GM12878 (cell line): Measurements from ENCODE around the gene TMCC2. TPM values are rescaled to one million over a fixed set of nuclear protein-coding genes. Genes with fewer than 3 reads are reported as not detected.

ENCODE experiments used
- ATAC-seq: fragments of 200-7000 bp; cut with Tn5 transposase; 3 replicates; pipeline ENCODE4 v1.9.1; 2020; ENCODE audit warnings: mild to moderate bottlenecking, moderate library complexity
- BruUV-seq: library from RNA; stranded (reverse); fragments of 400-500 nt; replicated peaks from 2 replicates; lab custom pipeline; 2021; lab: Mats Ljungman, UMichigan
- CTCF ChIA-PET: fragments of 300-600 bp; sonication (Branson Sonifier 250); formaldehyde crosslinking; extraction: SDS; loops from one replicate; lab custom pipeline; 2021; ENCODE audit warnings: inconsistent platforms; lab: Yijun Ruan, JAX
- POLR2A ChIA-PET: fragments of 350-600 bp; formaldehyde crosslinking; extraction: SDS; loops from one replicate; lab custom pipeline; 2021; ENCODE audit warnings: inconsistent platforms; lab: Charles Lee
- RAD21 ChIA-PET: fragments of 300-600 bp; sonication (Branson Sonifier 250); formaldehyde crosslinking; loops from one replicate; lab custom pipeline; 2023; ENCODE audit warnings: antibody characterized with exemption; ENCODE audit not compliant: unreplicated experiment; lab: Charles Lee
- SMC1A ChIA-PET: fragments of 300-600 bp; sonication (Branson Sonifier 250); formaldehyde crosslinking; loops from one replicate; lab custom pipeline; 2023; ENCODE audit not compliant: unreplicated experiment, uncharacterized antibody; lab: Charles Lee
- DNase-seq: peaks from one replicate; pipeline ENCODE4 v3.0.0-alpha.2; 2011; ENCODE audit warnings: low read depth, low spot score
- FAIRE-seq: peaks from 3 replicates; lab custom pipeline; 2011; peaks lifted over from hg19 to GRCh38; lab: Jason Lieb, UNC
- H2AFZ ChIP-seq: 2 replicates; pipeline ENCODE4 v1.6.0; 2011; ENCODE audit warnings: low read depth, low read length, control low read depth; ENCODE audit not compliant: control insufficient read depth
- H3K27ac ChIP-seq: 2 replicates; pipeline ENCODE4 v1.5.1; 2011; ENCODE audit warnings: control low read depth; ENCODE audit not compliant: control insufficient read depth, insufficient read depth
- H3K27me3 ChIP-seq, 2 experiments: replicated peaks in 1 of 2; 2 replicates each; pipeline versions ENCODE4 v1.6.0 to v1.6.1; 2011; ENCODE audit warnings: low read length in 1 of 2; ENCODE audit not compliant: control insufficient read depth in 2 of 2, insufficient read depth in 2 of 2
- H3K36me3 ChIP-seq, 2 experiments: 2 replicates each; pipeline ENCODE4 v1.5.1; 2011; ENCODE audit warnings: low read length in 1 of 2; ENCODE audit not compliant: control insufficient read depth in 2 of 2, insufficient read depth in 2 of 2
- H3K4me1 ChIP-seq: 2 replicates; pipeline ENCODE4 v1.6.1; 2011; ENCODE audit warnings: mild to moderate bottlenecking, low read length, moderate library complexity, mixed read lengths; ENCODE audit not compliant: control insufficient read depth, insufficient read depth
- H3K4me2 ChIP-seq: 2 replicates; pipeline ENCODE4 v1.6.0; 2011; ENCODE audit warnings: control low read depth; ENCODE audit not compliant: control insufficient read depth, insufficient read depth
- H3K4me3 ChIP-seq: fragments of 200-600 bp; sonication (generic); 2 replicates; pipeline ENCODE4 v1.5.1; 2016
- H3K79me2 ChIP-seq: 2 replicates; pipeline ENCODE4 v1.6.0; 2011; ENCODE audit warnings: low read length; ENCODE audit not compliant: control insufficient read depth, insufficient read depth
- H3K9ac ChIP-seq: 2 replicates; pipeline ENCODE4 v1.8.0; 2011; ENCODE audit warnings: low read length, control low read depth, mixed read lengths; ENCODE audit not compliant: control insufficient read depth, insufficient read depth
- H3K9me3 ChIP-seq: replicated peaks from 3 replicates; pipeline ENCODE4 v1.5.1; 2011; ENCODE audit warnings: mild to moderate bottlenecking, low read length; ENCODE audit not compliant: control insufficient read depth, insufficient read depth
- H4K20me1 ChIP-seq: 2 replicates; pipeline ENCODE4 v1.6.0; 2011; ENCODE audit not compliant: control insufficient read depth, insufficient read depth
- CBFB ChIP-seq: IDR thresholded peaks from 2 replicates; pipeline ENCODE4 v1.6.1; 2016; ENCODE audit warnings: antibody characterized with exemption, low read depth
- DPF2 ChIP-seq: fragments of 450-650 bp; IDR thresholded peaks from 2 replicates; pipeline ENCODE4 v1.6.1; 2017; ENCODE audit warnings: mild to moderate bottlenecking
- EED ChIP-seq: sonication (generic); IDR thresholded peaks from 2 replicates; pipeline ENCODE4 v1.6.1; 2016; ENCODE audit warnings: antibody characterized with exemption, low read depth
- ESRRA ChIP-seq: IDR thresholded peaks from 2 replicates; pipeline ENCODE4 v1.6.1; 2012; ENCODE audit warnings: mild to moderate bottlenecking, low read length, improper control_type of control experiment
- EZH2 ChIP-seq: IDR thresholded peaks from 2 replicates; pipeline ENCODE4 v1.6.1; 2012; ENCODE audit warnings: low read depth, mild to moderate bottlenecking, control low read depth, inconsistent platforms, low read length, borderline replicate concordance; ENCODE audit not compliant: control insufficient read depth
- FOS ChIP-seq: IDR thresholded peaks from 3 replicates; pipeline ENCODE4 v1.6.1; 2011; ENCODE audit warnings: borderline replicate concordance; ENCODE audit not compliant: insufficient read length; ENCODE audit errors: extremely low read depth
- HCFC1 ChIP-seq: fragments of 150-350 bp; IDR thresholded peaks from 2 replicates; pipeline ENCODE4 v1.6.1; 2014; ENCODE audit warnings: low read length
- HSF1 ChIP-seq: fragments of 150-350 bp; IDR thresholded peaks from 2 replicates; pipeline ENCODE4 v1.6.1; 2014; ENCODE audit warnings: mild to moderate bottlenecking, low read depth, low read length
- MEF2A ChIP-seq: IDR thresholded peaks from 2 replicates; pipeline ENCODE4 v1.6.1; 2011; ENCODE audit warnings: low read depth, mild to moderate bottlenecking, low read length, moderate library complexity; ENCODE audit not compliant: insufficient read depth
- NBN ChIP-seq: fragments of 450-650 bp; IDR thresholded peaks from 2 replicates; pipeline ENCODE4 v1.6.1; 2016
- RBBP5 ChIP-seq: fragments of 200-600 bp; sonication (generic); conservative IDR thresholded peaks from 2 replicates; pipeline ENCODE4 v1.6.1; 2016
- RCOR1 ChIP-seq: conservative IDR thresholded peaks from 2 replicates; pipeline ENCODE4 v1.6.1; 2012; ENCODE audit warnings: low read depth, low read length, improper control_type of control experiment
- SMARCA5 ChIP-seq: fragments of 450-650 bp; IDR thresholded peaks from 2 replicates; pipeline ENCODE4 v1.6.1; 2017; ENCODE audit warnings: mild to moderate bottlenecking
- SMC3 ChIP-seq: IDR thresholded peaks from 2 replicates; pipeline ENCODE4 v1.6.1; 2011; ENCODE audit warnings: low read length, improper control_type of control experiment, borderline replicate concordance
- SP1 ChIP-seq: IDR thresholded peaks from one replicate; pipeline ENCODE4 v1.6.1; 2011; ENCODE audit warnings: low read depth, low read length
- TARDBP ChIP-seq: IDR thresholded peaks from 2 replicates; pipeline ENCODE4 v1.6.1; 2016; ENCODE audit warnings: borderline replicate concordance
- TCF3 ChIP-seq: IDR thresholded peaks from 2 replicates; pipeline ENCODE4 v1.6.1; 2012; ENCODE audit warnings: low read depth, mild to moderate bottlenecking, low read length, borderline replicate concordance; ENCODE audit not compliant: insufficient read depth
- YY1 ChIP-seq: IDR thresholded peaks from 2 replicates; pipeline ENCODE4 v1.6.1; 2011; ENCODE audit warnings: low read depth, mild to moderate bottlenecking, low read length
- ZNF24 ChIP-seq: fragments of 450-650 bp; IDR thresholded peaks from 2 replicates; pipeline ENCODE4 v1.6.1; 2017; ENCODE audit warnings: antibody characterized with exemption, mild to moderate bottlenecking
- ZSCAN29 ChIP-seq: fragments of 450-650 bp; IDR thresholded peaks from 2 replicates; pipeline ENCODE4 v1.6.1; 2017; ENCODE audit warnings: mild to moderate bottlenecking, moderate library complexity
- WGBS: methylation state at CpG from one replicate; pipeline ENCODE4 v1.1.6; 2016; ENCODE audit warnings: low lambda C conversion rate; ENCODE audit not compliant: insufficient replicate concordance, insufficient coverage; ENCODE audit errors: missing lambda C conversion rate; 5-methylcytosine and 5-hydroxymethylcytosine counted together
- in situ Hi-C: fragments of 300-500 bp; cut with MboI; formaldehyde crosslinking; loops from 9 replicates; pipeline ENCODE4 v1.14.3; 2018; ENCODE audit warnings: mixed read lengths
- intact Hi-C: fragments of 100-400 bp; cut with micrococcal nuclease; formaldehyde crosslinking; loops from one replicate; pipeline ENCODE4 v1.14.2; 2022; ENCODE audit not compliant: unreplicated experiment
- polyA plus RNA-seq, 11 experiments: library from polyadenylated mRNA; depleted of rRNA in 4 of 11; unstranded in 6 of 11; stranded (reverse) in 5 of 11; fragments of >200 nt; fragmentation: Nextera tagmentation in 4 of 11; fragmentation: Illumina TruSeq in 1 of 11; extraction: Ambion mirVana in 4 of 11; extraction: Trizol in 1 of 11; gene quantifications; 1 replicate in 1 of 11; 2 replicates in 10 of 11; pipeline versions ENCODE4 v1.2.1 to v1.2.3, GENCODE V29; 2011 to 2016; ENCODE audit warnings: inconsistent platforms in 2 of 11, missing spikeins in 2 of 11, low read depth in 1 of 11
- total RNA-seq, 4 experiments: library from RNA; depleted of rRNA in 3 of 4; stranded (reverse); fragments of >200 nt in 3 of 4; fragmentation: Illumina TruSeq in 1 of 4; extraction: Trizol in 1 of 4; gene quantifications; 2 replicates each; pipeline versions ENCODE4 v1.2.1 to v1.2.3, GENCODE V29; 2013 to 2021
- TF ChIP-seq, protein P1 (sequence below): IDR thresholded peaks from 2 replicates; pipeline ENCODE4 v1.6.1; 2011; ENCODE audit warnings: low read depth, low read length, improper control_type of control experiment, borderline replicate concordance
- TF ChIP-seq, protein P2 (sequence below): IDR thresholded peaks from 2 replicates; pipeline ENCODE4 v1.6.1; 2012; ENCODE audit warnings: low read depth, low read length, improper control_type of control experiment

The TMCC2 gene
- total and polyA plus RNA-seq, 10 of the 15 experiments (the other 5 are each of a cell fraction or from before 2014, with no cell fraction given): 0.06 to 2.3 (median 0.76) TPM

GRCh38 chr1:205188098-205188497 is 39.6 kb upstream of the TMCC2 start (continued):
- no peak for TF ChIP-seq RBBP5
- no peak for TF ChIP-seq DPF2
- no peak for TF ChIP-seq EED
- TF ChIP-seq ZSCAN29: no peak

DNA sequence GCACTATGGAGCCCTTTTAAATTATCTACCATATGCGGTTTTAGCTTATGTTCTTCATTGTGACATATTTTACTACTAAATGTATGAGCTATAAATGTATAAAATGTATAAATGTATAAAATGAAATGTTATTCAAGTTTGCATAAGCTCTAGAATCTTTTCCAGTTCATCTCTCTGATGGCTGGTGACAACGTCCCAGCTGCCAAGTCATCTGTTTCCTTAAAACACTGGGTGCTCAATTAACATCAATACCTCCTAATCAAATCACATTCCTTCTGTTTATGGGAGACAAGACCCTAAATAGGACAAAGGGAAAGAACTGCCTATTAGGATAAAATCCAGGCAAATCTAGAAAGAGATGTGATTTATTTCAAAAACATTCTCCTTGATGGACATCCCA is 39.1 kb upstream of the TMCC2 start:
- Histone ChIP-seq H4K20me1 (no peaks in the 10 kb centered on the region), H2AFZ (no peak overlapping the region), H3K27me3 (no peaks in the 10 kb centered on the region), H3K4me2 (no peak overlapping the region), H3K9ac (no peak overlapping the region), H3K9me3 (no peaks in the 10 kb centered on the region), H3K36me3 (no peaks in the 10 kb centered on the region), H3K27ac (no peak overlapping the region), H3K79me2 (no peaks in the 10 kb centered on the region), H3K4me3 (no peak overlapping the region), H3K4me1 (no peaks in the 10 kb centered on the region)
- FAIRE-seq: no peak
- DNase-seq: no peak
- intact Hi-C loops: no loop called here
- 98% methylated on average over 2 of the region's 2 CpGs for WGBS
- in situ Hi-C loops: no loop called here
- SMC1A ChIA-PET: interaction anchor here (1.4 to 1.6 kb wide), 2 partner anchors 11 to 41 kb away, joined by 4 to 6 read pairs; no protein-coding TSS in a partner anchor
- ATAC-seq: no peak
- RAD21 ChIA-PET: interaction anchor here (1.1 kb wide), 1 partner anchor 72 kb away, joined by 3 read pairs; no protein-coding TSS in a partner anchor
- no TSS peak for BruUV-seq
- CTCF ChIA-PET: interaction anchor here (1.4 to 2.5 kb wide), 2 partner anchors 11 to 14 kb away, joined by 4 to 5 read pairs; no protein-coding TSS in a partner anchor
- POLR2A ChIA-PET: interaction anchor here (0.6 kb wide), 1 partner anchor 188 kb away, joined by 3 read pairs; no protein-coding TSS in a partner anchor
- TF ChIP-seq TCF3 (no peak), RCOR1 (no peak), ESRRA (no peak), NBN (no peak), EZH2 (no peak), MEF2A (no peak), HCFC1 (no peak), SMC3 (no peak), SMARCA5 (no peak), CBFB (no peak), TARDBP (no peak), HSF1 (no peak), ZNF24 (no peak), SP1 (no peak), YY1 (no peak), FOS (no peak)
- TF ChIP-seq, protein P1, sequence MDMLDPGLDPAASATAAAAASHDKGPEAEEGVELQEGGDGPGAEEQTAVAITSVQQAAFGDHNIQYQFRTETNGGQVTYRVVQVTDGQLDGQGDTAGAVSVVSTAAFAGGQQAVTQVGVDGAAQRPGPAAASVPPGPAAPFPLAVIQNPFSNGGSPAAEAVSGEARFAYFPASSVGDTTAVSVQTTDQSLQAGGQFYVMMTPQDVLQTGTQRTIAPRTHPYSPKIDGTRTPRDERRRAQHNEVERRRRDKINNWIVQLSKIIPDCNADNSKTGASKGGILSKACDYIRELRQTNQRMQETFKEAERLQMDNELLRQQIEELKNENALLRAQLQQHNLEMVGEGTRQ: no peak
- TF ChIP-seq, protein P2, sequence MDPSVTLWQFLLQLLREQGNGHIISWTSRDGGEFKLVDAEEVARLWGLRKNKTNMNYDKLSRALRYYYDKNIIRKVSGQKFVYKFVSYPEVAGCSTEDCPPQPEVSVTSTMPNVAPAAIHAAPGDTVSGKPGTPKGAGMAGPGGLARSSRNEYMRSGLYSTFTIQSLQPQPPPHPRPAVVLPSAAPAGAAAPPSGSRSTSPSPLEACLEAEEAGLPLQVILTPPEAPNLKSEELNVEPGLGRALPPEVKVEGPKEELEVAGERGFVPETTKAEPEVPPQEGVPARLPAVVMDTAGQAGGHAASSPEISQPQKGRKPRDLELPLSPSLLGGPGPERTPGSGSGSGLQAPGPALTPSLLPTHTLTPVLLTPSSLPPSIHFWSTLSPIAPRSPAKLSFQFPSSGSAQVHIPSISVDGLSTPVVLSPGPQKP: no peak
